ENCODE data around the gene PPP6C.
"Not testable (repeated sequence)": the region's sequence is repeated elsewhere in the genome, so short reads cannot be mapped to it uniquely, and the experiment has no call there.

PPP6C gene

GRCh38 chr9:125140576-125140975 is 49.0 kb downstream of the PPP6C start:
- DNase-seq, result no peak

DNA sequence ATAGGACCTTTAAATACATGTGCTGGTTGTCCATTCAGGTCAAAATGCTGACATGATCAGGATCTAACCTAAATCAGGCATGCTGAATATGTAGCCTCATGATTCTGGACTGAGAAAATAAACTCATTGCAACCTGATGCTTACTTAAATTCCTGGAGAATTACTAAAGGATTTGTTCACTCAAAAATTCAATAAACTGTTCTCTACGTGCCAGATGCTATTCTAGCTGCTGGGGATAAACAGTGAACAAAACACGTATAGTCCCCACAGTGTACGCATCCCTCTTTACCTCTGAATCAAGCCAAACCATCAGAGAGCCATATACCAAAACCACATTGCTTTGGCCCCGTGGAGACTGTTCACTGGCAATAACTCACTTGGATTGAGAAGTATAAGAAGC is 52.4 kb downstream of the PPP6C start:
- no peak for DNase-seq

- DNase-seq, result no peak
These were observed 54.6 kb downstream of the PPP6C start for GRCh38 chr9:125134976-125135375.

DNA sequence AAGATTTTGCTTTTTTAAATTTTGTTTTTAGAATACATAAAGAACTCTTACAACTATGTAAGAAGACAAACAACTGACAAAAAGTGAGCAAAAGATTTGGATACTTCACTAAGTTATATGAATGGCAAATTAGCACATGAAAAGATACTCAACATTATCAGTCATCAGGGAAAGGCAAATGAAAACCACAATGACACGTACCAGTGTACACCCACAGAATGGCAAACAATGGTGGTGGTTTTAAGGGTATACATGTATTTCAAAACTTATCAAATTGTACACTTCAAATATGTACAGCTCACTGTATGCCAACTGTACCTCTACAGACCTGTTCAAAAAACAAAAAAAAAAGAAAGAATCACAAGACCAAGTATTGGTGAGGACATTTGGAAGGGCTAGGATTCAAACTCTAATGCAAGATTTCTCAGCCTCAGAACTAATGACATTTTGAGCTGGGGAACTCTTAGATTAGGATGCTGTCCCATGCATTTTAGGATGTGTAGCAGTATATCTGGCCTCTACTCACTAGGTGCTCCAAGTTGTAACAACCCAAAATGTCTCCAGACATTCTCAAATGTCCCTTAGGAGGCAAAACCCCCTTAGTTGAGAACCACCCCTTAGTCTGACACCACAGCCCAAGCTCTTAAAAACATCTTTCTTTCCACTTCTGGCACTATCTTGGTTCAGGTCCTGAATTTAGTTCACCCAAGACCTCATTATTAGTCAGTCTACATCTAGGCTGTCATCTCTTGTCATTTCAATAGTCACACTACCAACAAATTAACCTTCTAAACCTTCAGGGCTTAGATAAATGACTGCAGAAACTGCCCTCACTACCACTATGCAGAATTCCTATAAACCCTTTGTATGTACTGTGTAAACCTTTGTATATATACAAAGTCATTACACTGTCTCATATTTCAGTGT is 55.9 kb downstream of the PPP6C start:
- DNase-seq, result no peak

DNA sequence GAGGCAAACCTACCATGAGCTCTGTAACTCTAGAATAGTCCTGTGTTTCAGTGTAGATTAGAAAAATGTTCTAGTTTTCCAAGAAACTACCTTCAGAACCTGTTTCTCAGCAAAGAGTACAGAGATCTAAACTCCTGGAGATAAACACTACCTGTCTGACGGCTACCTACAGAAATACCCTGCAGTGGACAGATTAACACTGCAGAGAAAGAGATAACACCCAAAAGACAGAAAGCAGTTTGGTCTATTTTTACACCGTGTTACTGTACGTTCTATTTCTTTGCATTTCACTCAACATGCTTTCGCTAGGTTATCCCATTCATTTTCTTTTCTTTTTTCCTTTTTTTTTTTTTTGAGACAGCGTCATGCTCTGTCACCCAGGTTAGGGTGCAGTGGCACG is 57.8 kb downstream of the PPP6C start:
- no peak for DNase-seq

DNA sequence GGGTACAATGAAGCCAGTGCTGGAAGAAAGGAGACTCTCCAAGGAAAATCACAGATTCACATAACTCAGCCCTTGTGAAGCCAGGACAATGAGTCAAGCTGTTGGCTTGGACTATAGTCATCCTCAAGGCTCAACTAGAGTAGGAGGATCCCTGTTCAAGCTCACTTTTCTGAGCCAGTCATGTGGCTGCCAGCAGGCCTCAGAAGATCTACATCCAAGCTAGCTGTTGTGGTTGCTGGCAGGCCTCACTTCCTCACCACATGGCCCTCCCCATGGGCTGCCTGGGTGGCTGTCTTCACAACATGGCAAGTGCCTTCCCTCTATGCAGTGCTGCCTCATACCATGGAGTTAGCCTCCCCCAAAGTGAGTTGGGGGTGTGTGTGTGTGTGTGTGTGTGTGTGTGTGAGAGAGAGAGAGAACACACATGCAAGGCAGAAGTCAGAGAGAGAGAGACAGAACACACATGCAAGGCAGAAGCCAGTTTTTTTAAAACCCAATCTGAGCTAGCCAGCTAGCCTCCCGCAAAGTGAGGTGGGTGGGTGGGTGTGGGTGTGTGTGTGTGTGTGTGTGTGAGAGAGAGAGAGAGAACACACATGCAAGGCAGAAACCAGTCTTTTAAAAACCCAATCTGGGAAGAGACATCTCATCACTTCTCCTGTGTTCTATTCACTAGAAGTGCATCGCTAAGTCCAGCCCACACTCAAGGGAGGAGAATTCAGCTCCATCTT is 63.4 kb downstream of the PPP6C start:
- peak; percentile 21 for DNase-seq

GRCh38 chr9:125125523-125125922 is 64.1 kb downstream of the PPP6C start:
- DNase-seq, result no peak

- DNase-seq, result no peak
These were observed 68.5 kb downstream of the PPP6C start for GRCh38 chr9:125121146-125121545.

GRCh38 chr9:125119643-125120286 is 69.8 kb downstream of the PPP6C start:
- no peak for DNase-seq

- DNase-seq, result not testable (repeated sequence)
These were observed 70.9 kb downstream of the PPP6C start for GRCh38 chr9:125118696-125119095.

GRCh38 chr9:125114503-125114902 is 75.1 kb downstream of the PPP6C start:
- not testable (repeated sequence) for DNase-seq

GRCh38 chr9:125110464-125110863 is 79.1 kb downstream of the PPP6C start:
- no peak for DNase-seq

GRCh38 chr9:125108541-125108940 is 81.1 kb downstream of the PPP6C start:
- DNase-seq, result not testable (repeated sequence)

GRCh38 chr9:125106285-125106893 is 83.2 kb downstream of the PPP6C start:
- DNase-seq, result no peak

DNA sequence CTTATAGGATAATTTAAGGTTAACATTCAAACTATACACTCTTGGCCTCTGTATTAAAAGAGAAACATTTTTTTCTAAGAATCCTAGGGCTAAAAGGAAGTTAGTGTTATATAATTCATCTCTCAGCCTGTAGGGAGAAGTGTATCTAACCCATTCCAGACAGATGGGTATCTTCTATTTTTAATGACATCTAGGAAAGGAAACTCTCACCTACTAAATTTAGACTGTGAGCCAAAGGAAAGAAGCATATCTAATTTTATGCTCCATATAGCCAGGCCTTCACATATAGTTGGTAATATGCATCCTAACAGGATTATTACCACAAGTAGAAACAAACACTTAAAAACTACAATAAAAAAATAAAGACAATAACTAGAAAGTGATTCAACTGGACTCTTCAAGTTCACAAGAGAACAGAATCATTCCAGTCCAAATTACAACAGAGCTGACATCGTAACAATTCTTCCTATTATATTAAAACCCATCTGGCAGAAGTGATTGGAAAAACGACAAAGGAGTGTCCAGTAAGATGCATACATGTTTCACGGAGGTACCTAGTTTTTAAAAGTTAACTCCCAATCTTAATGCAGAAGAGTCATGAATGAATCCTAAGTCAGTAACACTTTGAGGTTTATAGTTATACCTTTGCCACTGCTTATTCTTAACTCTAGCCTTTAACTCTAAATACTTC is 85.7 kb downstream of the PPP6C start:
- DNase-seq, result no peak

GRCh38 chr9:125103021-125103420 is 86.6 kb downstream of the PPP6C start:
- DNase-seq, result no peak

GRCh38 chr9:125100822-125101221 is 88.8 kb downstream of the PPP6C start:
- no peak for DNase-seq

GRCh38 chr9:125099816-125100215 is 89.8 kb downstream of the PPP6C start:
- DNase-seq, result peak; percentile 17

All from NCI-H2029 (cell line).